ENCODE results near the gene ALDH1B1. TPM values are rescaled to one million over a fixed set of nuclear protein-coding genes. Genes with fewer than 3 reads are reported as not detected.
A peak's percentile ranks its signal among the peaks of the same experiment; 100 is the strongest.
"Not testable (repeated sequence)": the region's sequence is repeated elsewhere in the genome, so short reads cannot be mapped to it uniquely, and the experiment has no call there.

ALDH1B1 gene
- total and polyA plus RNA-seq, 8 donors: 0.58 to 68.7 (median 18.6) TPM

- Histone ChIP-seq H3K9me3 (no peaks in the 10 kb centered on the region), H3K4me1 (peaks cover 0 to 8% (median 0%) of the 10 kb centered on the region in 4 donors), H3K4me3 (no peak overlapping the region), H3K36me3 (no peaks in the 10 kb centered on the region), H3K27me3 (no peaks in the 10 kb centered on the region), H3K27ac (peak overlapping the region in 1 of 5 donors; percentile 80)
- WGBS, 5 donors: 49 to 59% (median 52%) methylated on average over 5 of the region's 5 CpGs
- no peak for DNase-seq
- no peak for TF ChIP-seq CTCF (IDR thresholded peaks at IDR 0.05)
- no peak for TF ChIP-seq POLR2AphosphoS5 (IDR thresholded peaks at IDR 0.05)
- no peak for TF ChIP-seq EP300 (IDR thresholded peaks at IDR 0.05)
- TF ChIP-seq POLR2A (IDR thresholded peaks at IDR 0.05): no peak
- intact Hi-C loops (cut with DNase I; ENCODE audit: low total_unique reads): loop anchor here (5.0 kb wide), 1 partner anchor 32 kb away; no protein-coding TSS in a partner anchor
Measured at GRCh38 chr9:38374847-38375571, 17.5 kb upstream of the ALDH1B1 start.

- Histone ChIP-seq H3K27me3 (no peaks in the 10 kb centered on the region), H3K4me3 (no peak overlapping the region), H3K9me3 (no peaks in the 10 kb centered on the region), H3K27ac (peak overlapping the region in 1 of 5 donors; percentile 80), H3K4me1 (peaks cover 0 to 8% (median 0%) of the 10 kb centered on the region in 4 donors), H3K36me3 (no peaks in the 10 kb centered on the region)
- TF ChIP-seq POLR2AphosphoS5 (IDR thresholded peaks at IDR 0.05) (no peak), CTCF (IDR thresholded peaks at IDR 0.05) (no peak), EP300 (IDR thresholded peaks at IDR 0.05) (no peak), POLR2A (IDR thresholded peaks at IDR 0.05) (no peak)
- intact Hi-C loops (cut with DNase I; ENCODE audit: low total_unique reads): no loop called here
- WGBS, 5 donors: 56 to 76% (median 66%) methylated on average over 10 of the region's 10 CpGs
- DNase-seq: no peak
Measured at GRCh38 chr9:38375572-38375963, 16.9 kb upstream of the ALDH1B1 start.

GRCh38 chr9:38376021-38376670, 16.4 kb upstream of the ALDH1B1 start:
- Histone ChIP-seq H3K9me3 (no peaks in the 10 kb centered on the region), H3K4me3 (no peak overlapping the region), H3K4me1 (peaks cover 0 to 14% (median 0%) of the 10 kb centered on the region in 4 donors), H3K36me3 (no peaks in the 10 kb centered on the region), H3K27me3 (no peaks in the 10 kb centered on the region), H3K27ac (peak overlapping the region in 3 of 5 donors; percentile 32 to 80 (median 49))
- WGBS, 5 donors: 54 to 68% (median 61%) methylated on average over 9 of the region's 9 CpGs
- TF ChIP-seq POLR2AphosphoS5 (IDR thresholded peaks at IDR 0.05) (no peak), CTCF (IDR thresholded peaks at IDR 0.05) (no peak), EP300 (IDR thresholded peaks at IDR 0.05) (no peak), POLR2A (IDR thresholded peaks at IDR 0.05) (no peak)
- DNase-seq: no peak
- intact Hi-C loops (cut with DNase I; ENCODE audit: low total_unique reads): no loop called here

- Histone ChIP-seq H3K27ac (peak overlapping the region in 3 of 5 donors; percentile 32 to 80 (median 49)), H3K4me1 (peaks cover 0 to 15% (median 0%) of the 10 kb centered on the region in 4 donors)
- H3K36me3 ChIP-seq; DNase-seq; H3K9me3 ChIP-seq; H3K4me3 ChIP-seq; intact Hi-C loops (cut with DNase I; ENCODE audit: low total_unique reads); H3K27me3 ChIP-seq: not testable (repeated sequence)
- 96 to 98% (median 97%) methylated on average over 29 to 42 of the region's 42 CpGs for WGBS, 5 donors
Measured at GRCh38 chr9:38377336-38378083, 15.0 kb upstream of the ALDH1B1 start.

Measured in stomach (tissue), 9 donors.